Stimulated activated CD4-positive, alpha-beta T cell treated with anti-CD3 and anti-CD28 coated beads, Interleukin-4, amount 100 ng/mL, for 24 hours (primary cell): Measurements from ENCODE around the gene SURF2.
"Not testable (repeated sequence)": the region's sequence is repeated elsewhere in the genome, so short reads cannot be mapped to it uniquely, and the experiment has no call there.

Experiments used
- DNase-seq: peaks from one replicate; pipeline ENCODE4 v3.0.0-alpha.2; 2020

SURF2 gene

GRCh38 chr9:133356391-133357091 is at the start of gene SURF2, which contains the start of gene SURF1:
Gene SURF2 (plus strand): TSS chr9:133356550. CDS start chr9:133356593, 43 bp downstream.
Gene SURF1 (minus strand): TSS chr9:133356487. CDS start chr9:133356453, 34 bp downstream.
- peak; percentile 91 for DNase-seq

GRCh38 chr9:133307301-133307700 is 49.0 kb upstream of the SURF2 start:
- no peak for DNase-seq

GRCh38 chr9:133309608-133310007 is 46.7 kb upstream of the SURF2 start:
- no peak for DNase-seq

- no peak for DNase-seq
Measured at GRCh38 chr9:133315997-133316396, 40.4 kb upstream of the SURF2 start.

GRCh38 chr9:133317551-133317950 is 38.8 kb upstream of the SURF2 start:
- not testable (repeated sequence) for DNase-seq

- DNase-seq, result no peak
Measured at GRCh38 chr9:133320421-133320881, 35.9 kb upstream of the SURF2 start.

- no peak for DNase-seq
Measured at GRCh38 chr9:133321411-133321935, 34.9 kb upstream of the SURF2 start.

GRCh38 chr9:133322701-133323100 is 33.6 kb upstream of the SURF2 start:
- no peak for DNase-seq

GRCh38 chr9:133323211-133323610 is 33.1 kb upstream of the SURF2 start:
- DNase-seq, result no peak

- DNase-seq, result no peak
Measured at GRCh38 chr9:133323991-133324703, 32.2 kb upstream of the SURF2 start.

GRCh38 chr9:133327021-133327420 is 29.3 kb upstream of the SURF2 start:
- DNase-seq, result not testable (repeated sequence)

- no peak for DNase-seq
Measured at GRCh38 chr9:133327834-133328484, 28.4 kb upstream of the SURF2 start.

GRCh38 chr9:133329306-133330156 is 26.8 kb upstream of the SURF2 start:
- not testable (repeated sequence) for DNase-seq

GRCh38 chr9:133331221-133331620 is 25.1 kb upstream of the SURF2 start:
- no peak for DNase-seq

- DNase-seq, result no peak
Measured at GRCh38 chr9:133331641-133332380, 24.5 kb upstream of the SURF2 start.

- no peak for DNase-seq
Measured at GRCh38 chr9:133332381-133332730, 24.0 kb upstream of the SURF2 start.

- DNase-seq, result no peak
Measured at GRCh38 chr9:133333011-133333410, 23.3 kb upstream of the SURF2 start.

- DNase-seq, result no peak
Measured at GRCh38 chr9:133333566-133333965, 22.8 kb upstream of the SURF2 start.

- DNase-seq, result no peak
Measured at GRCh38 chr9:133334161-133334560, 22.2 kb upstream of the SURF2 start.

GRCh38 chr9:133334888-133335287 is 21.5 kb upstream of the SURF2 start:
- DNase-seq, result not testable (repeated sequence)

- peak; percentile 95 for DNase-seq
Measured at GRCh38 chr9:133335924-133336811, 20.2 kb upstream of the SURF2 start, which contains the start of gene SURF6. Gene SURF6 (minus strand): TSS chr9:133336188. CDS start chr9:133336132, 56 bp downstream.
